ENCODE data around the gene NEGR1.
A peak's percentile ranks its signal among the peaks of the same experiment; 100 is the strongest.

NEGR1 gene

DNA sequence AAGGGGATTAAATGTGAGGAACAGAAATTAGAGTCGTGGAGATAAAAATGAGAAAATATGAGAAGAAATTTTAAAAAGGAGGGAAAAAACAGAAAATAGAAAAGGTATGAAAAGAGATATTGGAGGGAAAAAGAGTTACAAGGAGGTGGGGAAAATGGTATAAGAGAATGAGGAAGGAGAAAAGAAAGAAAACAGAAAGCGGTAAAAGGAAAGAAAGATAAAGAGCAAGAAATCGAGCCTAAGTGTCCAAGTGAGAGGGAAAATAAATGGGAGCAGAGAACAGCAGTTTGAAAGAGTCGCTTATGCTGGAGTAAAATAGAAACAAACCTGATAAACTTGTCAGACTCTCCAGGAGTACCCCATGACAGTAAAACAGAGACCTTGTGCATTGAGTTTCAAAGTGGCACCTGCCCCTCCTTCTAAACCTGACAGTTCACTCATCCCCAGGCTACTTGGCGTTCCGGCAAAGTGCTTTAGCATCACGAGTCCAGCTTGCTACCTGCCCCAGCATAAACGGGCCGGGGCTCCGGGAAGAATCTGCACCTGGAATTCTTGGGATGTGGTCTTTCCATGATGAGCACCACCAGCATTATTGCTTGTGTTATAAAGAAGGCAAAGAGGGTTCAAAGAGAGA, 585 bp downstream of the NEGR1 start:
- H3K4me3 ChIP-seq (ENCODE audit: low read depth, low read length) = peak overlapping the region; percentile 84
- CTCF ChIA-PET = interaction anchor here (0.9 kb wide), 1 partner anchor 113 kb away, joined by 3 read pairs; no protein-coding TSS in a partner anchor
- TF ChIP-seq CTCF (IDR thresholded peaks at IDR 0.05; ENCODE audit: insufficient read depth, low read length, missing control alignments) = no peak
- DNase-seq (ENCODE audit: low read depth, low spot score) = no peak
- POLR2A ChIA-PET = no interaction called here

DNA sequence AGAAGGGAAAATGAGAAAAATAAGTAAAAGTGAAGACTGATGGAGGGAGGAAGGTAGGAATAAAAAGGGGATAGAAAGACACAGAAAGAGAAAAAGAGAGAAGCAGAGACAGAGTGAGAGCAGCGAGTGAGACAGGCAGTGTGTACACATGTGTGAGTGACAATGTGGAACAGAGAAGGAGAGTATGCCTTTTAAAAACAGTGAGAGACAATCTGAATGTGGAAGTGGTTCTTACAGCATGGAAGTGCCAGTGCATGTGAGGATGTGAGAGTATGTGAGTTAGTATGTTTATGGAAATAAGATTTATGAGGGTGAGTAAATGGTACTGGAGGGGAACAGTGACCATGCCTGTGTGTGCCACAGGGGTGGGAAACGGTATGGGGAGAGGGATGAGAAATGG, 1.2 kb downstream of the NEGR1 start:
- no peak for TF ChIP-seq CTCF (IDR thresholded peaks at IDR 0.05; ENCODE audit: insufficient read depth, low read length, missing control alignments)
- peak overlapping the region; percentile 84 for H3K4me3 ChIP-seq (ENCODE audit: low read depth, low read length)
- CTCF ChIA-PET = interaction anchor here (1.3 kb wide), 1 partner anchor 97 kb away, joined by 3 read pairs; no protein-coding TSS in a partner anchor
- DNase-seq (ENCODE audit: low read depth, low spot score) = no peak
- POLR2A ChIA-PET = no interaction called here

- peak; percentile 13 for TF ChIP-seq CTCF (IDR thresholded peaks at IDR 0.05; ENCODE audit: insufficient read depth, low read length, missing control alignments)
- CTCF ChIA-PET = interaction anchor here (1.3 kb wide), 1 partner anchor 96 kb away, joined by 3 read pairs; no protein-coding TSS in a partner anchor
- no peak for DNase-seq (ENCODE audit: low read depth, low spot score)
- POLR2A ChIA-PET = no interaction called here
- peak overlapping the region; percentile 84 for H3K4me3 ChIP-seq (ENCODE audit: low read depth, low read length)
These were observed 1.6 kb downstream of the NEGR1 start for GRCh38 chr1:72280711-72281110.

DNA sequence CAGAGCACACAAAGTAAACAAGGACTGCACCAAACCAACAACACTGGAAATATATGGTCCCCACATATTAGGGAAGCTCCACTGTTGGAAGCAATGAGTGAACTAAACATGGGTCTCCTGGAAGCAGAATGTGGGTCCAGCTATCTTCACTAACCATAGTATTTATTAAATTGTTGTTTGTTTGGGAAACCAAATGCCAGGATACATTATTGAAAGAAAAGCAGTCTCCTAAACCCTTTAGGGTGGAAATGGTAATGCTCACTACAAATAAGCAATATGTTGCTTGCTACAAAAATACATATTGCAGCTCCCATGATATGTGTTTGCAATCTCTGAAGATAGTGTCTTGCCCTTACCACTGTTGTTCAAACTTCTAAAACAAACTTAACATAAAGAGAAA, 2.2 kb downstream of the NEGR1 start:
- no peak for TF ChIP-seq CTCF (IDR thresholded peaks at IDR 0.05; ENCODE audit: insufficient read depth, low read length, missing control alignments)
- ChIA-PET POLR2A (no interaction called here), CTCF (interaction anchor here (0.7 to 1.5 kb wide), 4 partner anchors 11 to 243 kb away, joined by 3 read pairs; no protein-coding TSS in a partner anchor)
- peak overlapping the region; percentile 32 for H3K4me3 ChIP-seq (ENCODE audit: low read depth, low read length)
- no peak for DNase-seq (ENCODE audit: low read depth, low spot score)

DNA sequence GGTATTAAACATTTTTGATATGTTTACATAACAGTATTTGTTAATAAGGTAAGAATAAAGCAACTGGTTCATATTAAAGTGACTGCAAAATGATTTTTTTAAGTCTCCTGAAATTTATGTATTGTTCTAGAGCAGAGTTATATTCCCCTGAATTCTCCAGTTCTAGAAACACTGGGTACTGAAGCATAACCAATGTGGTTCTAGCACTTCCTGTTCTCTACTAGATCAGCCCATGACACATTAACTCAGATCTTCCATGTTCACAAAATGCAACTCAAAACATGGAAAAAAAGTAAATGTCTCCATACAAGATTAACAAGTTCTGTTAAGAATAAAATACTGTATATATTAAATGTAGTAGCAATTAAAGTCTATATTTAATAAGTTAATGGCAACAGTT, 3.9 kb downstream of the NEGR1 start:
- no peak for DNase-seq (ENCODE audit: low read depth, low spot score)
- TF ChIP-seq CTCF (IDR thresholded peaks at IDR 0.05; ENCODE audit: insufficient read depth, low read length, missing control alignments) = no peak
- CTCF ChIA-PET = interaction anchor here (1.4 kb wide), 1 partner anchor 94 kb away, joined by 3 read pairs; no protein-coding TSS in a partner anchor
- H3K4me3 ChIP-seq (ENCODE audit: low read depth, low read length) = no peak overlapping the region
- POLR2A ChIA-PET = no interaction called here

GRCh38 chr1:72271555-72272085, 10.7 kb downstream of the NEGR1 start:
- POLR2A ChIA-PET = no interaction called here
- CTCF ChIA-PET = interaction anchor here (0.5 kb wide), 1 partner anchor 12 kb away, joined by 3 read pairs; no protein-coding TSS in a partner anchor
- DNase-seq (ENCODE audit: low read depth, low spot score) = no peak
- no peak for TF ChIP-seq CTCF (IDR thresholded peaks at IDR 0.05; ENCODE audit: insufficient read depth, low read length, missing control alignments)
- H3K4me3 ChIP-seq (ENCODE audit: low read depth, low read length) = no peak overlapping the region

Measured in AG04449 (cell line).